Measurements from ENCODE around the gene DDO.

The DDO gene

DNA sequence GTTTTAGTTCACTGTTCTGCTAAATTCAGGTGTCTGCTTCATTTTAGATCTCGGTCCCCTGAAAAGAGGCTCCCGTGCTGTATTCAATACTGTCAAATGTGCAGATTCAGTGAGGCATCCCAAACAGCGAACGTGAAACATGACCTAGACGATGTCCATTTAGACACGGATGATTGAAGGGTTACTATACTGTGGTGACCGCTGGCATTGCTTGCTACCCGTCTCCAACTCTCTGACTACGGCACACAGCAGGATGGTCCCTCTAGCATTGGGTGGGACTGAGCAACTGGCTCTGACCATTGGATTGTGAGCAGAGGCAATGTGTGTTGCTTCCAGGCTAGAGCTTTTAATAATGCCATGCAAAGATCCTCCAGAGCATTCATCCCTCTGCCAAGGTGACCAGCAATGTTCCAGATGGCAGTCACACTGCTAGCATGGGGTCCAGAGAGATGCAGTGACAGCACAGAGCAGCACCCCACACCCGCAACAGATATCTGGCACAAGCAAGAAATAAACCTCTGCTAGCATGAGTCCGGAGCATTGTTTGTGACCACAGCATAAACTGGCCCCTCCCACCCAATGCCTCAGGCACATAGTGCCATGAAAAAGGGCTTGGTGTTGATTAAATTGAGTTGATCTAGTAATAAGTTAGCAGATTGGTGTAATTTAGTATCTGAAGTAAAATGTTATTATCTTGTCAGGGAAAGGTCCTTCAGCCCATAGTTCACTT lies 66.2 kb downstream of the DDO start:
- DNase-seq, result no peak

DNA sequence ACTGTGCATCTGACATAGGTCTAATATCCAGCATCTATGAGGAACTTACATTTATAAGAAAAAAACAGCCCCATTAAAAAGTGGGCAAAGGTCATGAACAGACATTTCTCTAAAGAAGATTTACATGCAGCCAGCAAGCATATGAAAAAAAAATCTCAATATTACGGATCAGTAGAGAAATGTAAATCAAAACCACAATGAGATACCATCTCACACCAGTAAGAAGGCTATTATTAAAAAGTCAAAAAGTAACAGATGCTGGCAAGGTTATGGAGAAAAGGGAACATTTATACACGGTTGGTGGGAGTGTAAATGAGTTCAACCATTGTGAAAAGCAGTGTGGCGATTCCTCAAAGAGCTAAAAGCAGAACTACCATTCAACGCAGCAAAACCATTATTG lies 70.3 kb downstream of the DDO start:
- no peak for DNase-seq

DNA sequence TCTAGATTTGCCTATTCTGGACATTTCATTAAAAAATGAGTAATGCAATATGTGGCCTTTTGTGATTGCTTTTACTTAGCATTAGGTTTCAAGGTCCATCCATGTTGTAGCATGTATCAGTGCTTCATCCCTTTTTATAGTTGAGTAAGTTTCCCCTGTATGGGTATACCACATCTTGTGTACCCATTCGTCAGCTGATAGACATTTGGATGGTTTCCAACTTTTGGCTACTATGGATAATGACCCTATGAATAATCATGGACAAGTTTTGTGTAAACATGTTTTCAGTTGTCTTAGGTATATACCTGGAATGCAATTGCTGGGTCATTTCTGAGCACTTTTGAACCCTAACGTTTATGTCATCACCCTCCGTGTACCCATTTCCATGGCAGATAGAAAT lies 72.6 kb downstream of the DDO start:
- no peak for DNase-seq
